GM06990 (cell line): ENCODE data around the gene PSEN1.
"Not testable (repeated sequence)": the region's sequence is repeated elsewhere in the genome, so short reads cannot be mapped to it uniquely, and the experiment has no call there.

Source experiments
- DNase-seq: peaks from one replicate; pipeline ENCODE4 v3.0.0-alpha.2; 2011; ENCODE audit not compliant: insufficient read length; ENCODE audit errors: extremely low read depth
- H3K27me3 ChIP-seq: replicated peaks from 2 replicates; pipeline ENCODE4 v1.6.0; 2011; ENCODE audit warnings: low read length; ENCODE audit not compliant: control insufficient read depth, insufficient read depth
- H3K36me3 ChIP-seq: 2 replicates; pipeline ENCODE4 v1.5.1; 2011; ENCODE audit warnings: low read length; ENCODE audit not compliant: control insufficient read depth, insufficient read depth
- H3K4me3 ChIP-seq: replicated peaks from 2 replicates; pipeline ENCODE4 v1.5.1; 2011; ENCODE audit warnings: low read depth, mild to moderate bottlenecking, control low read depth, low read length
- TF ChIP-seq, protein P1 (sequence below): IDR thresholded peaks from 2 replicates; pipeline ENCODE4 v1.5.1; 2011; ENCODE audit warnings: low read length, control low read depth, mild to moderate bottlenecking, inconsistent platforms; ENCODE audit not compliant: insufficient read depth, poor library complexity, severe bottlenecking

The PSEN1 gene

DNA sequence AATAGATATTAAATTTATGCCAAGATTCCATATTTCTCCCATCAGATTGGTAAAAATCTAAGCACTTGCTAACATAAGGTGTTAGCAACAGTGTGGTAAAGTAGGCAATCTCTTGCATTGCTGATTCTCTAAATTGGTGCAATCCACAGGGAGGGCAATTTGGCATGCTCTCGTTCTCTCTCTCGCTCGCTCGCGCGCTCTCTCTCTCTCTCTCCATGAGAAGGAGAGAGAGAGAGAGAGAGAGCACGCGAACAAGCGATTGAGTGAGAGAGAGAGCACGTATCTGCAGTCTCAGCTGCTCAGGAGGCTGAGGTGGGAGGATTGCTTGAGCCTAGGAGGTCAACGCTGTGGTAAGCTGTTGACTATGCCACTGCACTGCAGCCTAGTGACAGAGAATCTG lies 25.9 kb downstream of the PSEN1 start:
- H3K27me3 ChIP-seq, result no peaks in the 10 kb centered on the region
- H3K36me3 ChIP-seq, result peaks cover 7% of the 10 kb centered on the region
- no peak for DNase-seq
- TF ChIP-seq, protein P1, sequence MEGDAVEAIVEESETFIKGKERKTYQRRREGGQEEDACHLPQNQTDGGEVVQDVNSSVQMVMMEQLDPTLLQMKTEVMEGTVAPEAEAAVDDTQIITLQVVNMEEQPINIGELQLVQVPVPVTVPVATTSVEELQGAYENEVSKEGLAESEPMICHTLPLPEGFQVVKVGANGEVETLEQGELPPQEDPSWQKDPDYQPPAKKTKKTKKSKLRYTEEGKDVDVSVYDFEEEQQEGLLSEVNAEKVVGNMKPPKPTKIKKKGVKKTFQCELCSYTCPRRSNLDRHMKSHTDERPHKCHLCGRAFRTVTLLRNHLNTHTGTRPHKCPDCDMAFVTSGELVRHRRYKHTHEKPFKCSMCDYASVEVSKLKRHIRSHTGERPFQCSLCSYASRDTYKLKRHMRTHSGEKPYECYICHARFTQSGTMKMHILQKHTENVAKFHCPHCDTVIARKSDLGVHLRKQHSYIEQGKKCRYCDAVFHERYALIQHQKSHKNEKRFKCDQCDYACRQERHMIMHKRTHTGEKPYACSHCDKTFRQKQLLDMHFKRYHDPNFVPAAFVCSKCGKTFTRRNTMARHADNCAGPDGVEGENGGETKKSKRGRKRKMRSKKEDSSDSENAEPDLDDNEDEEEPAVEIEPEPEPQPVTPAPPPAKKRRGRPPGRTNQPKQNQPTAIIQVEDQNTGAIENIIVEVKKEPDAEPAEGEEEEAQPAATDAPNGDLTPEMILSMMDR, result no peak
- no peak overlapping the region for H3K4me3 ChIP-seq

DNA sequence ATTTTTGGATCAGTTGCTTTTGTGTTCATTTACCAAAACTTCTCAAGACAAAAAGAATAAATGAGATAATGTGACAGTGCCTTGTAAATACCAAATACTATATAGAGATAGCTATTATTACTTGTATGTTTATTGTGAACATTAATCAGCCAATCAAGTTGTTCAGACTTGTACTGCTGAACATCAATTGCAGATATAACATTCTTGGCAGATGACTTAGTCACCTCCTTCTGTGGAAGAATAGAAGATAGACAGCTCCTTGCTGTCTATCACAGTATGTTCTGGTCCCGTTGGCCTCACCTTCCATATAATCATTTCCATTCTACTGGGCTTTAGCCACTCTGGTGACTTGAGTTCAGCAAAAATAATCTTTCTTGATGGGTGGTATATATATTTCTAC lies 30.1 kb downstream of the PSEN1 start:
- no peak overlapping the region for H3K4me3 ChIP-seq
- no peaks in the 10 kb centered on the region for H3K27me3 ChIP-seq
- no peak for DNase-seq
- peaks cover 14% of the 10 kb centered on the region for H3K36me3 ChIP-seq
- TF ChIP-seq, protein P1, result no peak

DNA sequence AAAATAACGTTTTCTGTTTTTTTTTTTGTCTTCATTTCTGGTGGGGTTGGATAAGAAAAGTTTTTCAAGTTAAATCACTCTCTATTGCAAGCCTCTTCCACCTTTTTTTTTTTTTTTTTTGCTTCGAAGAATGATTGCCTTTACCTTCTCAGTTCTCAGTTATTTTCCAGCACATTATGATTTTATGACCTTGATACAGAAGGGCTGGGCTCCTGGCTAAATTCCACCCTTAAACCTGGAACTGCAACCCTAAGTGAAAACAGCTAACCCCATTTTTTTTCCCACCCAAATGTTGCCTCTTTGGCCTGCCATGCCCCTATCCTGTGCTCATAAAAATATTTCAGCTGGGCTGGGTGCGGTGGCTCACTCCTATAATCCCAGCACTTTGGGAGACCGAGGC lies 31.4 kb downstream of the PSEN1 start:
- TF ChIP-seq, protein P1, result no peak
- H3K27me3 ChIP-seq, result no peaks in the 10 kb centered on the region
- H3K4me3 ChIP-seq, result no peak overlapping the region
- peaks cover 11% of the 10 kb centered on the region for H3K36me3 ChIP-seq
- no peak for DNase-seq

DNA sequence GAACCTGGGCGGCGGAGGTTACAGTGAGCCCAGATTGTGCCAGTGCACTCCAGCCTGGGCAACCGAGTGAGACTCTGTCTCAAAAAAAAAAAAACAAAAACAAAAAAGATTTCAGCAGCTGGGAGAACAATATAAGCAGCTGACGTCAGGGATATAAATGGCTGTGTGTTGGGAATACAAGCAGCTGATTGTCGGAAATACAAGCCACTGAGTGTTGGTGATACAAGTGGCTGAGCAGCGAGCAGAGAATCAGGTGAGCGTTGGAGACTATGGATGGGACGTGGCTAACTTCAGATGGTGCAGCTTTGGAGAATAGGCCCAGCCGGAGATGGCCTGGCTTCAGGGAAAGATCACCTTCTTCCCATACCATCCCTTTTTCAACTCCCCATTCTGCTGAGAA lies 32.0 kb downstream of the PSEN1 start:
- Histone ChIP-seq H3K27me3 (no peaks in the 10 kb centered on the region), H3K4me3 (no peak overlapping the region), H3K36me3 (peaks cover 11% of the 10 kb centered on the region)
- no peak for DNase-seq
- TF ChIP-seq, protein P1, result no peak

DNA sequence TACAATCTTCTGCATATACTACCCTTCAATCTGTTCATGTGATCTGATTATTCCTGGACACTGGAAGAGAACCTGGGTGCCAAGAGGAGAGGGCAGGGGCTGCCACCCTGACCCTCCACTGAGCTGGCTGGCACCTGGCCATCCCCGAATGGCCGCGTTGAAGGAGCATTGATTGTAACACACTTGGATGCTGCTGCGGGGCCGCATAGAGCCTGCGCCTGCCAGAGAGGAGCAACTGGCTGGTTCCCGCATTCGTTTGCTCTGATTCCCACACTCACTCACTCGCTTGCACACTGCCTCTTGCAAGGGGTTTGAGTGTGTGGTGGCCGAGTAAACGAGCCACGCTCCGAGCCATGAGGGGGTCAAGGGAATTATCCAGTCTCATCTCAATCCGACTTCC lies 32.4 kb downstream of the PSEN1 start:
- TF ChIP-seq, protein P1, result no peak
- H3K36me3 ChIP-seq, result peaks cover 13% of the 10 kb centered on the region

DNA sequence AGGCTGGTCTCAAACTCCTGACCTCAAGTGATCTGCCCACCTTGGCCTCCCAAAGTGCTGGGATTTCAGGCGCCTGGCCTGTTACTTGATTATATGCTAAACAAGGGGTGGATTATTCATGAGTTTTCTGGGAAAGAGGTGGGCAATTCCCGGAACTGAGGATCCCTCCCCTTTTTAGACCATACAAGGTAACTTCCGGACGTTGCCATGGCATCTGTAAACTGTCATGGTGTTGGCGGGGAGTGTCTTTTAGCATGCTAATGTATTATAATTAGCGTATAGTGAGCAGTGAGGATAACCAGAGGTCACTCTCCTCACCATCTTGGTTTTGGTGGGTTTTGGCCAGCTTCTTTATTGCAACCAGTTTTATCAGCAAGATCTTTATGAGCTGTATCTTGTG lies 33.5 kb downstream of the PSEN1 start:
- DNase-seq, H3K27me3 ChIP-seq, H3K4me3 ChIP-seq: not testable (repeated sequence)
- peaks cover 16% of the 10 kb centered on the region for H3K36me3 ChIP-seq

More for the DNA sequence above, 32.4 kb downstream of the PSEN1 start:
- no peak for DNase-seq
- Histone ChIP-seq H3K27me3 (no peaks in the 10 kb centered on the region), H3K4me3 (no peak overlapping the region)
